ENCODE results near the gene TBC1D9.
"Not testable (repeated sequence)": the region's sequence is repeated elsewhere in the genome, so short reads cannot be mapped to it uniquely, and the experiment has no call there.

TBC1D9 gene

DNA sequence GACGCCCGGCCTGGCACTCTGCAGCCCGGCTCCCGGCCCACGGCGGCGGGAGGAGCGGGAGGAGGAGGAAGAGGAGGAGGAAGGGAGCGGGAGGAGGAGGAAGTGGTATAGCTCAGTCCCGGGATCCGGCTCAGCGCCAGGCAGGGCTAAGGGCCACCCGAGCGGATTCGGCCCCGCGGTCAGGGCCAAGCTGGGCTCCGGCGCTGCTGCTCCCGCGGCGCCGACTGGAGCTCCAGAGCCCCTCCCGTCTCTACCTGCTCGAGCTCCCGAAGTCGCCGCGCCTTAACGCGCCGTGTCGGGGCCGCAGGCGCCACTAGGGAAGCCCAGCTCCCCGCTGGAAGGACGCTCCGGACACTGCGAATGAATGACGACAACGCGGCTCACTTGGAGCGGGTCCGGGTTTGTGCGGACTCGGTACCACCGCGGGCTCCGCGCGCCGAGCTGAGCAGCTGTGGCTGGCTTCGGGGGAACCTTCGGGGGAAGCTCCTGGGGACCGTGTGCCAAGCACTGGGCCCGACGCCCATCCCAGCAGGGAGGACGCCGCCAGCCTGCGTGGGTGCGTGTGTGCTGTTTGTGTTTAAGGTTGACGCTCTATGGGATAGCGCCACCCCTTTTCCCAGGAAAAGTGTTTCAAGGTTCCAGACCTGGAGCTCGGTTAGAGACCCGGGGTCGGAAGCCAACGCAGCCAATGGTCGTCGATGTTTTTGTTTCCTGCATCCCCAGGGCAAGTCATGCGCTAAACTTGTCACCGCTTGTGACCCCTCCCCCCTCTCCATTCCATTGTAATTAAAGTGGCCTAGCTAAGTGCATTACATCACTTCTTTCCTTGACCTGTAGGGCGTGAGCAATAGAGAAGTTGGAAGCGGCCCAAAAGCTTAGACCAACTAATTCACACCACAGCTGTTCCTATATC lies at the start of gene TBC1D9:
TSS of gene TBC1D9 (minus strand) at position 67 of the 913 bp plus-strand sequence. CDS start 340 bp downstream, outside the sequence.
- DNase-seq (ENCODE audit: insufficient read length, low spot score), result peak; percentile 26
- TF ChIP-seq POLR2A (IDR thresholded peaks at IDR 0.05; ENCODE audit: low read depth, low read length), result peak; percentile 72
- peak; percentile 53 for FAIRE-seq

DNA sequence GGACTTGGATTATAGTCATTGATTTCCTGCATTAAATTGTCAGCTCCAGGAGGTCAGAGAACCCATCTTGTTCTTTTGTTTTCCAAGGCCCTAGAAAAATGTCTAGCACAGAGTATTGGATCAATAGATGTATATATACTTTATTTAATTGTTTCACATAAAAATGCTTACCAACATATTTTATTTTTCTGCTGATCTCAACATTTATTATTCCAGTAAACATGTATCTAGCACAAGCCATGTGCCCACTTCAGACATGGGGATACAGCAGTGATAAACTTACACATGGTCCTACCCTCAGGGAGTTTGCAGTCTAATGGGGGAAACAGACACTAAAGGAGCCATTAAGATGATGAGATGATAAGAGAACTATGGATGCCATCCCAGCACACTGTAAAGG lies 49.1 kb upstream of the TBC1D9 start:
- DNase-seq (ENCODE audit: insufficient read length, low spot score), result no peak
- no peak for FAIRE-seq
- no peak for TF ChIP-seq POLR2A (IDR thresholded peaks at IDR 0.05; ENCODE audit: low read depth, low read length)

DNA sequence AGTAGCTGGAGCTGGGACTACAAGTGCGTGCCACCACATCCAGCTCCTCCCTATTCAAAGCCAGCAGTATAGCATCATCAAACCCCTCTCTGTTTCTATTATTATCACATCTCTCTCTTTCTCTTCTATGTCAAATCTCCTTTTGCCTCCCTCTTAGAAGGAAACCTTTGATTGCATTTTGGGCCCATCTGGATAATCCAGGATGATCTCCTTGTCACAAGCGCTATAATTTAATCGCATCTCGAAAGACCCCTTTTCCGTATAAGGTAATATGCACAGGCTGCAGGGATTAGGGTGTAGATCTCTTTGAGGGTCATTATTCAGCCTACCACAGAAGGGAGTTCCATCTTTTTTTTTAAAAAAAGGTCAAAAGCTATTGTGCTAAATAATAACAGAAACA lies 46.4 kb upstream of the TBC1D9 start:
- FAIRE-seq (no peak), DNase-seq (ENCODE audit: insufficient read length, low spot score) (no peak)
- no peak for TF ChIP-seq POLR2A (IDR thresholded peaks at IDR 0.05; ENCODE audit: low read depth, low read length)

DNA sequence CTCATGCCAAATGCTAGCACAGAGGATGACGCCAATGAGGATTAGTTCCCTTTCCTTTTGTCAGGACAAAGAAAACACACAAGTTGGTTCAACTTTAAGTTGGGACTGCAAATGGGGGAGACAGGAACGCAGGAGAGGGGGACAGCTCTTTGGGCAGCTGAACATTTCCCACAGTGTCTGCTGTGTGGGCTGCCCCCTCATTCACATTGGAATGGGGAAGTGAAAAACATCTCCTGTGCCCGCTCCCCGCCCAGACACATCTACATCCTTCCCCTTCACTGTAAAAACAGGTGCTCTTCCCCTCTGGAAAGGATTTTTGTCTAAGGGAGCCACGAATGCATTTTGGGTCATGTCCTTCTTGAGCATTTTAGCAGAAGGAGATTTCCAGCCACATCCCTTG lies 44.5 kb upstream of the TBC1D9 start:
- no peak for TF ChIP-seq POLR2A (IDR thresholded peaks at IDR 0.05; ENCODE audit: low read depth, low read length)
- no peak for DNase-seq (ENCODE audit: insufficient read length, low spot score)
- FAIRE-seq, result no peak

DNA sequence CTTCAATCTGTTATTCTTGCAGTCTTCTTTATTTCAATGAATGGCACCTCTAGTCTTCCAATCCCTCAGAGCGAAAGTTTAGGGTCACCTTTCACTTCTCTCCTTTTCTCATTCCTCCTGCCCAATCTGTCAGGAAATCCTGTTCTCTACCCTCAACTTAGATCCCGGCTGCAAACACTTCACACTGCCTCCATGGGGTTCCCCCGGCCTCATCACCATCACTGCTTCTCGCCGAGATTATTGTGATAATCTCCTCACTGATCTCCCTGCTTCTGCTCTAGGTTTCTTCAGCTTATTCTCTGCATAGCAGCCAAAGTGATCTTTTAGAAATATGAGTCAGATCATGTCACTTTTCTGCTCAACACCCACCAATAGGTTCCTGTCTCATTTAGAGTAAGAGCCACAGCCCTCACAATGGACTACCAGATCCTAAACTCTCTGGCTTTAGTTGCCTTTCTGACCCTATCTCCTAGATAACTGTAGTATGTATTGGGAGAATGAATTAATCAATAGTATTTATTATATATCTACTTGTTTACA lies 43.6 kb upstream of the TBC1D9 start:
- FAIRE-seq, result no peak

DNA sequence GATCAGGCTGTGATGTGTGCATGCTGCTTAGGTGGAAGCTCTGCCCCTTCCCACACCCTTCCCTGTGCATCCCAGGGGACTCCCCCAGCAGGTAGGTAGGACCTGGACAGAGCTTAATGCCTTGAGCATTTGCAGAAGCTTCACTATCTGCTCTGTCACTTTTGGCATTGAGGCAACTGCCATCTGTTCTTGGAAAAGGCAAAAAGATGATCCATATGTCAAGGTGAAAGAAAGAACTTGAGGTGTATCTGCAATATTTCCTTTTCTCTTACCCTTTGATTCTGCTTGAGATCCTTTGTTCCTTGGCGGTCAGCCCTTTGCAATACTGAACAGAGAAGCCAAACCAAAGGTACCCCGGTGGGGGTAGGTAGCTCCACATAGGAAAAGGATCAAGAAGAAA lies 37.1 kb upstream of the TBC1D9 start:
- FAIRE-seq (no peak), DNase-seq (ENCODE audit: insufficient read length, low spot score) (no peak)
- TF ChIP-seq POLR2A (IDR thresholded peaks at IDR 0.05; ENCODE audit: low read depth, low read length), result no peak

More for the DNA sequence above, 43.6 kb upstream of the TBC1D9 start:
- no peak for DNase-seq (ENCODE audit: insufficient read length, low spot score)
- no peak for TF ChIP-seq POLR2A (IDR thresholded peaks at IDR 0.05; ENCODE audit: low read depth, low read length)

DNA sequence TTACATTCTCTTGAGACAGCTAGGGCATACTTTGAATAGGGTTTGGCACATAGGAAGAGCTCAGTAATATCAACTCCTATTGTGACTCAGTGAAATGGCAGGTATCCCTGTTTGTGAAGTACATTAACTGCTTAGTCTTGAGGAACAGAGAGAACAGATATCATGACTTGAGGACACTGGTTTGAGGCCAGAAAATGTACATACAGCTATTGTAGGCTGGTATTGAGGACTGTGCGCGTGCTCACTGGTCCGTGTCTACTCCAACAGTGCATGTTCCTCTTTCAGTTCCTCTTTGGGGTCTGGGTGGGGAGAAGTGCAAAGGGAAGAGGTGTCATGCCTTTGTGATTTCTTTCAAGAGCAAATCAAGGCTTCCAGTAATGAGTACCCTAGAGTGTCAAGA lies 34.6 kb upstream of the TBC1D9 start:
- TF ChIP-seq POLR2A (IDR thresholded peaks at IDR 0.05; ENCODE audit: low read depth, low read length), result no peak
- no peak for FAIRE-seq
- peak; percentile 7 for DNase-seq (ENCODE audit: insufficient read length, low spot score)

DNA sequence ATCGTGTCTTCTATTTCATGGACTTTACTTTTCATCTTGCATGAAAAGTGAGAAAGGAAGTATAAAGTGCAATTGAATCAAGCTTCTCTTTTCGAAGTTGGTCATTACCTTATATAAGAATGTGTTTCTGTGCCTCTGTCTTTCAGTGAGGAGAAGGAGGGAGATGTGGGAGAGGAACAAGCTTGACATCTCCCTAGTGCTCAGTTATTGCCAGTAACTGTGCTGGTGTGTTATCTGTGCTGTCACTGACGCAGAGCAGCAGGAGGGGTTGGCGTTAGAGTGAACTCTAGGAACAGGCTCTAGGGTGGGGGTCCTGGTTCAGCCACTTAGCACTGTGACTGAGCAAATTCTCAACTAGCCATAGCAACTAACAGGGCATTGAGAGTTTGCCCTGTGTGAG lies 34.0 kb upstream of the TBC1D9 start:
- no peak for DNase-seq (ENCODE audit: insufficient read length, low spot score)
- TF ChIP-seq POLR2A (IDR thresholded peaks at IDR 0.05; ENCODE audit: low read depth, low read length), result no peak
- FAIRE-seq, result no peak

DNA sequence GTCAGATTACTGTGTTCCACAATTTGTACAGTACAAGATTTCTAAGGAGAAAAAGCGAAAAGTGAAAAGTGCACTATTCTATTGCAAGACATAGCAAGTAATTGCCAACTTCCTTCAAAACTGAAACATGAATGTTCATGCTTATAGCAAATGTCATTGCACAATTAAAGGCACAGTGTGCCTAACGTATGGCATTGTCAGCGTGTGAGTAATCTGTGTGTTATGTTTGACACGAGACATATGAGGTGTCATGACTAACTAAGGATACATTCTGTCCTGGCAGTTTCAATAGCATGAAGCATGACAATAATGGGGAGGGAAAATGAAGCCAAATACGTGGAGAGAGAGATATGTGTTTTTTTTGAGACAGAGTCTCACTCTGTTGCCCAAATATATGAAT lies 33.6 kb upstream of the TBC1D9 start:
- no peak for TF ChIP-seq POLR2A (IDR thresholded peaks at IDR 0.05; ENCODE audit: low read depth, low read length)
- FAIRE-seq (no peak), DNase-seq (ENCODE audit: insufficient read length, low spot score) (no peak)

DNA sequence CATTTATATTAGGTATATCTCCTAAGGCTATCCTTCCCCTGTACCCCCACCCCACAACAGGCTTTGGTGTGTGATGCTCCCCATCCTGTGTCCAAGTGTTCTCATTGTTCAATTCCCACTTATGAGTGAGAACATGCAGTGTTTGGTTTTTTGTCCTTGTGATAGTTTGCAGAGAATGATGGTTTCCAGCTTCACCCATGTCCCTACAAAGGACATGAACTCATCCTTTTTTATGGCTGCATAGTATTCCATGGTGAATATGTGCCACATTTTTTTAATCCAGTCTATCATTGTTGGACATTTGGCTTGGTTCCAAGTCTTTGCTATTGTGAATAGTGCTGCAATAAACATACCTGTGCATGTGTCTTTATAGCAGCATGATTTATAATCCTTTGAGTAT lies 26.6 kb upstream of the TBC1D9 start:
- FAIRE-seq; DNase-seq (ENCODE audit: insufficient read length, low spot score): not testable (repeated sequence)

DNA sequence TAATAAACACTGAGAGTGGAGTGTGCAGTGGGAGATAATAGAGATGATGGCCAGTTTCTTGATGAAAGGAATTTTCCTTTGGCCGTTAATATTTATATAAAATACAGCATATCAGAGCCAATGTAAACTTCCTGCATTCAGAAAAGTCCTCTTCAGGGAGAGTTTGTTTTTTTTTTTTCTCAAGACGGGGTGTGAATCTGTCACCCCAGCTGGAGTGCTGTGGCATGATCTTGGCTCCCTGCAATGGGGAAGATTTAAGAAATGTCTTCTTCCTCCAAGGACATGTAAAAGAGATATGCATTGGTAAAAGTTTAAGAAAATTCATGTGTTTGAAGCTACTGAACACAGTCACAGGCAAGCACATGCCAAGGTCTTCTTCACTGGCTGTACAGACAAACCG lies 25.4 kb upstream of the TBC1D9 start:
- FAIRE-seq, result no peak
- TF ChIP-seq POLR2A (IDR thresholded peaks at IDR 0.05; ENCODE audit: low read depth, low read length), result no peak
- no peak for DNase-seq (ENCODE audit: insufficient read length, low spot score)

DNA sequence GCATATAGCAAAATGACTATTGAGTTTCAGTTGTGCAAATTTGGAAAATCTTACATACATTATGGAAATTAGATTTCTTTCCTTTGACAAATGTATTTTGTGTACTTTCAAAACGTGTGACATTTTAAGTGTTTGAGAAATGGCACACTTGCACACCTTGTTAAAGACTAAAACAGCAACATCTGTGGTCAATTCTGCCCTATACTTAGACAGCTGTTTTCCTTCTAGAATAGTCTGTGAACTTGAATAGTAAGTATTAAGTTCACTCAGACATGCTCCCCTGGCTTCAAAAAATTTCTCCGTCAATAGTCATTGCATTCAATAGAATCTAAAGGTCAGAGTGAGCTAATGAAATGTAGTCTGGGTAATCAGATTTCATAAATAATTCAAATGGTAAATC lies 21.7 kb upstream of the TBC1D9 start:
- FAIRE-seq (no peak), DNase-seq (ENCODE audit: insufficient read length, low spot score) (no peak)
- TF ChIP-seq POLR2A (IDR thresholded peaks at IDR 0.05; ENCODE audit: low read depth, low read length), result no peak

DNA sequence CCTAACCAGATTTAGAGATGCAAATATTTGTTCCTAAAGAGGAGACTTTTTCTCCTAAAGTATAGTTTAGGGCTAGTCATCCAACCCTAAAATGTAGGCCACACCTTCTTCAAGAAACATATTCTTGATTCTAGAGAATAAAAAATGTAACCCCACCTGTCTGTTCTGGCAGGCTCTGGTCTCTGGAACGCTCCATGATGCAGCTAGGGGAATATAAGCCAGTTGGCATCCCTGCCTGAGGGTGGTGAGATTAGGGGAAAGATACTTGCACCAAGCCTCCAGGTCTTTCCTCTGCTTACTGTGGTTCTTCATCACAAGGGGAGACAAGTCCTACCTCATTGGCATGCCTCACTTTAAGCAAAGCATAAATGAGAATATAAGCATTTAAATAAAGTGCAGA lies 21.2 kb upstream of the TBC1D9 start:
- TF ChIP-seq POLR2A (IDR thresholded peaks at IDR 0.05; ENCODE audit: low read depth, low read length), result no peak
- FAIRE-seq (no peak), DNase-seq (ENCODE audit: insufficient read length, low spot score) (no peak)

DNA sequence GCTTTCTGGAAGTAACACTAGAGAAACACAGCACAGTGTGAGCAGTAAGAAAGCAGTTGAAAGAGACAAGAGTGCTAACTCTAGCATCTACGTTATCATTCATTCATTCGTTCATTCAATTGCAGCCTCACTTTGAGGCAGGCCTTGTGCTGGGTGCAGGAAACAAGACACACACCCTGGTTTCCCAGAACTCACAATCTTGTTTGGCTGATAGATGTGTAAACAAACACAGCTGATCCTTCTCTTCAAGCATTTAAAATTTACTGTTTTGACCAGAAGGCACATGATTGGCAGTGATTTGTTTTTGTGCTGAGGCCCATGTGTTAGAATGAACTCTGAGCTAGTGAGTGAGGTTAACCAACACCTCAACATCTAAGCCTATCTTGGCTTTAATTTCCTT lies 20.4 kb upstream of the TBC1D9 start:
- no peak for FAIRE-seq
- TF ChIP-seq POLR2A (IDR thresholded peaks at IDR 0.05; ENCODE audit: low read depth, low read length), result no peak
- no peak for DNase-seq (ENCODE audit: insufficient read length, low spot score)

DNA sequence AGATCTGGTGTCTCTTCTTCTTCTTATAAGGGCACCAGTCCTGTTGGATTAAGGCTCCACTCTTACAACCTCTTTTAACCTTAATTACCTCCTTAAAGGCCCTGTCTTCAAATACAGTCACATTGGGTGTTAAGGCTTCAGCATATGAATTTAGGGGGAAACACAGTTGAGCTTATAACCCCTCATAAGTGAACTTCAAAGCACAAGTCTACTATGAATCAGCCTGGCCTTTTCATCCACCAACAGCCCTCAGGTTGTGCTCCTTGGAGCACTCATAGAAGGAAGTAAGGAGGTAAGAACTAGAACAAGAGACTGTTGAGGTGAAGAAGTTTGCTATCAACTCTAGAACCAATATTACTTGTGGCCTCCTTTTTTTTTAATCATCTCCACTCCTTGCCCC lies 18.8 kb upstream of the TBC1D9 start:
- FAIRE-seq (no peak), DNase-seq (ENCODE audit: insufficient read length, low spot score) (no peak)
- no peak for TF ChIP-seq POLR2A (IDR thresholded peaks at IDR 0.05; ENCODE audit: low read depth, low read length)
